SK-N-SH (cell line): ENCODE measurements around the gene VWA3B. TPM values are rescaled to one million over a fixed set of nuclear protein-coding genes. Genes with fewer than 3 reads are reported as not detected.

Experiments used
- CTCF ChIA-PET: fragments of 300-600, 350-600 bp; formaldehyde crosslinking; extraction: SDS; loops from one replicate; lab custom pipeline; 2021; lab: Yijun Ruan, JAX
- POLR2A ChIA-PET: fragments of 350-600 bp; sonication (Branson Sonifier 250); formaldehyde crosslinking; extraction: SDS; loops from one replicate; lab custom pipeline; 2020; ENCODE audit warnings: antibody characterized with exemption, inconsistent platforms; lab: Yijun Ruan, JAX
- DNase-seq: peaks from one replicate; pipeline ENCODE4 v3.0.0; 2012
- H2AFZ ChIP-seq: fragments of 200-600 bp; sonication (generic); 2 replicates; pipeline ENCODE4 v1.8.1; 2016; ENCODE audit warnings: antibody characterized with exemption, mild to moderate bottlenecking, low read depth
- H3F3A ChIP-seq: fragments of 200-600 bp; sonication (generic); replicated peaks from 2 replicates; pipeline ENCODE3; 2016; ENCODE audit warnings: antibody characterized with exemption, mild to moderate bottlenecking; ENCODE audit not compliant: insufficient read depth
- H3K27ac ChIP-seq, 2 experiments: fragments of 200-500 bp in 1 of 2; fragments of 200-600 bp in 1 of 2; sonication (Bioruptor generic) in 1 of 2; sonication (generic), shearing (Covaris generic) in 1 of 2; 2 replicates each; pipeline versions ENCODE4 v1.5.1 to v1.6.1; 2014 to 2016; ENCODE audit warnings: low read depth in 2 of 2, inconsistent platforms in 1 of 2, low read length in 1 of 2, mild to moderate bottlenecking in 1 of 2, mixed read lengths in 1 of 2
- H3K27me3 ChIP-seq: fragments of 200-600 bp; sonication (generic), shearing (Covaris generic); 2 replicates; pipeline ENCODE4 v1.6.1; 2016; ENCODE audit warnings: mixed run types; ENCODE audit not compliant: insufficient read depth
- H3K36me3 ChIP-seq, 2 experiments: fragments of 200-500 bp in 1 of 2; fragments of 200-600 bp in 1 of 2; sonication (Bioruptor generic) in 1 of 2; sonication (generic) in 1 of 2; replicated peaks in 1 of 2; 2 replicates each; pipeline versions ENCODE3 to v1.5.1; 2014 to 2016; ENCODE audit warnings: low read length in 1 of 2, mild to moderate bottlenecking in 1 of 2; ENCODE audit not compliant: insufficient read depth in 2 of 2, control insufficient read depth in 1 of 2
- H3K4me1 ChIP-seq, 2 experiments: fragments of 200-500 bp in 1 of 2; fragments of 200-600 bp in 1 of 2; sonication (Bioruptor generic) in 1 of 2; sonication (generic), shearing (Covaris generic) in 1 of 2; 2 replicates each; pipeline versions ENCODE4 v1.5.1 to v1.6.1; 2014 to 2016; ENCODE audit warnings: low read depth in 1 of 2, low read length in 1 of 2, mixed run types in 1 of 2; ENCODE audit not compliant: insufficient read depth in 2 of 2, control insufficient read depth in 1 of 2
- H3K4me2 ChIP-seq: fragments of 200-600 bp; sonication (generic), shearing (Covaris generic); 2 replicates; pipeline ENCODE4 v1.6.1; 2017; ENCODE audit warnings: mixed run types
- H3K4me3 ChIP-seq, 2 experiments: fragments of 200-500 bp in 1 of 2; fragments of 200-600 bp in 1 of 2; sonication (Bioruptor generic) in 1 of 2; sonication (generic), shearing (Covaris generic) in 1 of 2; 2 replicates each; pipeline versions ENCODE4 v1.5.1 to v1.8.1; 2014 to 2016; ENCODE audit warnings: low read depth in 2 of 2, inconsistent platforms in 1 of 2, low read length in 1 of 2, mild to moderate bottlenecking in 1 of 2, mixed read lengths in 1 of 2, moderate library complexity in 1 of 2
- H3K79me2 ChIP-seq: fragments of 200-600 bp; sonication (generic); 2 replicates; pipeline ENCODE4 v1.8.1; 2017; ENCODE audit warnings: mild to moderate bottlenecking; ENCODE audit not compliant: insufficient read depth
- H3K9ac ChIP-seq: fragments of 200-600 bp; sonication (generic); 2 replicates; pipeline ENCODE4 v1.6.1; 2017; ENCODE audit warnings: mixed run types
- H3K9me2 ChIP-seq: fragments of 200-600 bp; sonication (generic); 2 replicates; pipeline ENCODE4 v1.6.1; 2017; ENCODE audit warnings: mixed run types
- H3K9me3 ChIP-seq: fragments of 200-600 bp; sonication (generic); 2 replicates; pipeline ENCODE4 v1.6.1; 2017; ENCODE audit warnings: mixed run types, mild to moderate bottlenecking, moderate library complexity
- H4K20me1 ChIP-seq: fragments of 200-600 bp; sonication (generic); 2 replicates; pipeline ENCODE4 v1.6.1; 2017; ENCODE audit warnings: mild to moderate bottlenecking, mixed run types; ENCODE audit not compliant: insufficient read depth
- EZH2phosphoT487 ChIP-seq: fragments of 200-600 bp; sonication (generic); IDR thresholded peaks from 2 replicates; pipeline ENCODE4 v1.6.1; 2017; ENCODE audit warnings: low read depth, mixed run types, mild to moderate bottlenecking, antibody characterized with exemption, moderate library complexity, borderline replicate concordance
- FOSL2 ChIP-seq: IDR thresholded peaks from 2 replicates; pipeline ENCODE4 v1.4.0; 2012; ENCODE audit warnings: low read depth, mild to moderate bottlenecking, moderate library complexity, borderline replicate concordance
- FOXJ3 ChIP-seq: sonication (generic); formaldehyde crosslinking; IDR thresholded peaks from 2 replicates; pipeline ENCODE4 v1.5.1; 2020; ENCODE audit warnings: mild to moderate bottlenecking, missing genetic modification reagents
- FOXM1 ChIP-seq: IDR thresholded peaks from 2 replicates; pipeline ENCODE4 v1.4.0; 2012; ENCODE audit warnings: low read depth, mild to moderate bottlenecking
- GABPA ChIP-seq: IDR thresholded peaks from 2 replicates; pipeline ENCODE4 v1.4.0; 2012; ENCODE audit warnings: low read depth, mild to moderate bottlenecking
- JUND ChIP-seq: IDR thresholded peaks from 2 replicates; pipeline ENCODE4 v1.4.0; 2012
- MEF2A ChIP-seq: IDR thresholded peaks from 2 replicates; pipeline ENCODE4 v1.4.0; 2012; ENCODE audit warnings: low read depth, borderline replicate concordance
- MXI1 ChIP-seq: IDR thresholded peaks from 2 replicates; pipeline ENCODE4 v1.6.1; 2012; ENCODE audit warnings: mild to moderate bottlenecking, low read depth, low read length, improper control_type of control experiment
- NRF1 ChIP-seq: IDR thresholded peaks from 2 replicates; pipeline ENCODE4 v1.6.1; 2012; ENCODE audit warnings: low read depth, mild to moderate bottlenecking, low read length
- POLR2AphosphoS5 ChIP-seq: IDR thresholded peaks from 2 replicates; pipeline ENCODE4 v1.6.1; 2012; ENCODE audit warnings: low read depth, low read length
- RAD21 ChIP-seq: IDR thresholded peaks from 2 replicates; pipeline ENCODE4 v1.6.1; 2012; ENCODE audit warnings: mild to moderate bottlenecking, low read length
- RXRA ChIP-seq: IDR thresholded peaks from 2 replicates; pipeline ENCODE4 v1.4.0; 2012; ENCODE audit warnings: low read depth, mild to moderate bottlenecking, borderline replicate concordance
- SIN3A ChIP-seq: IDR thresholded peaks from 2 replicates; pipeline ENCODE4 v1.6.1; 2012; ENCODE audit warnings: low read depth, mild to moderate bottlenecking, low read length, moderate library complexity, borderline replicate concordance
- SMC3 ChIP-seq: IDR thresholded peaks from 2 replicates; pipeline ENCODE4 v1.6.1; 2012; ENCODE audit warnings: low read depth, low read length, improper control_type of control experiment
- YY1 ChIP-seq: IDR thresholded peaks from 2 replicates; pipeline ENCODE4 v1.4.0; 2012; ENCODE audit warnings: low read depth, mild to moderate bottlenecking
- WGBS: methylation state at CpG from one replicate; pipeline ENCODE4 v1.1.6; 2017; ENCODE audit warnings: low lambda C conversion rate; 5-methylcytosine and 5-hydroxymethylcytosine counted together
- polyA plus RNA-seq, 3 experiments: library from polyadenylated mRNA; depleted of rRNA; stranded (reverse); fragments of >200 nt; gene quantifications; 2 replicates each; pipeline ENCODE4 v1.2.3, GENCODE V29; 2012
- TF ChIP-seq, protein P1 (sequence below): IDR thresholded peaks from 2 replicates; pipeline ENCODE4 v1.4.0; 2012; ENCODE audit warnings: low read depth, borderline replicate concordance
- TF ChIP-seq, protein P2 (sequence below): fragments of 150-350 bp; IDR thresholded peaks from 2 replicates; pipeline ENCODE4 v1.6.1; 2016; ENCODE audit warnings: mild to moderate bottlenecking, low read depth, low read length
- TF ChIP-seq, protein P3 (sequence below): IDR thresholded peaks from 2 replicates; pipeline ENCODE4 v1.6.1; 2012; ENCODE audit warnings: mild to moderate bottlenecking, low read depth, low read length, moderate library complexity
- TF ChIP-seq, protein P4 (sequence below): IDR thresholded peaks from 2 replicates; pipeline ENCODE4; 2012
- TF ChIP-seq, protein P5 (sequence below): fragments of 200-600 bp; sonication (generic); IDR thresholded peaks from 2 replicates; pipeline ENCODE4 v1.6.1; 2017; ENCODE audit warnings: antibody characterized with exemption, mild to moderate bottlenecking, moderate library complexity

VWA3B gene
- polyA plus RNA-seq, 1 of the 3 experiments (the other 2 are of a cell fraction) = not detected

DNA sequence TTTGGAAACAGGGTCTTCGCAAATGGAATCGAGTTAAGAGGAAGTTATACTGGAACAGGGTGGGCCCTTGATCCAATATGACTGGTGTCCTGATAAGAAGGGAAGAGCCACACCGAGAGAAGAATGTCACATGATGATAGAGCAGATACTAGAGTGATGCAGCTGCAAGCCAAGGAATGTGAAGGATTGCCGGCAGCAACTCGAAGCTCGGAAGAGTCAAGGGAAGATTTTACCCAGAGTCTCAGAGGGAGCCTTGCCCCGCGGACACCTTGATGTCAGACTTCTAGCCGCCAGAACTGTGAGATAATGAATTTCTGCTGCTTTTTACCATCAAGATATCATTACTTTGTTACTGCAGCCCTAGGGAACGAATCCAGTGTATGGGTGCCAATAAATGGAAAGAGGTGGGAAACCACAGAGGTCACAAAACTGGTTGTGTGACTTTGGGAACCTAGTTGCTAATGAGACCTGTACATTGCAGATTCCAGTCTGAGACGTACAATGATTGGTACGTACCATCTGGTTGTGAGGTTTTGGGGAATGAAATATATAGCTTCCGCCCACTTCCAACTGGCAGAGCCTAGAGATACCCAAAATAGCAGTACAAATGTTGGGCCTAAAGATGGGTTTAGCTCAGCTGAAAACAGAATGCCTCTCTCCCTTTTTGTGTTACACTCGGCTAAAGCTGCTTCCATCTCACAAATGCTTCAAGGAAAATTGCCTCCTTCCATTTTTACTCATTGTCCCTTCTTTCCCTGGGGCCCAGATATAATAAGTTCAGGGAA lies 28.6 kb upstream of the VWA3B start:
- no peak for DNase-seq
- Histone ChIP-seq H3K4me3 (no peak overlapping the region), H3F3A (no peaks in the 10 kb centered on the region), H3K4me2 (no peak overlapping the region), H3K9me3 (no peaks in the 10 kb centered on the region), H3K9ac (no peak overlapping the region), H3K27me3 (no peaks in the 10 kb centered on the region), H4K20me1 (no peaks in the 10 kb centered on the region), H3K79me2 (no peaks in the 10 kb centered on the region), H3K4me1 (no peaks in the 10 kb centered on the region), H3K36me3 (no peaks in the 10 kb centered on the region), H3K9me2 (no peaks in the 10 kb centered on the region)
- WGBS = 65% methylated on average over 14 of the region's 14 CpGs
- POLR2A ChIA-PET = no interaction called here
- TF ChIP-seq SMC3 (no peak), JUND (no peak), YY1 (no peak), GABPA (no peak), FOXJ3 (no peak), SIN3A (no peak), MXI1 (no peak), RAD21 (no peak), NRF1 (no peak), MEF2A (no peak), FOSL2 (no peak), EZH2phosphoT487 (no peak), RXRA (no peak), POLR2AphosphoS5 (no peak), FOXM1 (no peak)
- TF ChIP-seq, protein P1, sequence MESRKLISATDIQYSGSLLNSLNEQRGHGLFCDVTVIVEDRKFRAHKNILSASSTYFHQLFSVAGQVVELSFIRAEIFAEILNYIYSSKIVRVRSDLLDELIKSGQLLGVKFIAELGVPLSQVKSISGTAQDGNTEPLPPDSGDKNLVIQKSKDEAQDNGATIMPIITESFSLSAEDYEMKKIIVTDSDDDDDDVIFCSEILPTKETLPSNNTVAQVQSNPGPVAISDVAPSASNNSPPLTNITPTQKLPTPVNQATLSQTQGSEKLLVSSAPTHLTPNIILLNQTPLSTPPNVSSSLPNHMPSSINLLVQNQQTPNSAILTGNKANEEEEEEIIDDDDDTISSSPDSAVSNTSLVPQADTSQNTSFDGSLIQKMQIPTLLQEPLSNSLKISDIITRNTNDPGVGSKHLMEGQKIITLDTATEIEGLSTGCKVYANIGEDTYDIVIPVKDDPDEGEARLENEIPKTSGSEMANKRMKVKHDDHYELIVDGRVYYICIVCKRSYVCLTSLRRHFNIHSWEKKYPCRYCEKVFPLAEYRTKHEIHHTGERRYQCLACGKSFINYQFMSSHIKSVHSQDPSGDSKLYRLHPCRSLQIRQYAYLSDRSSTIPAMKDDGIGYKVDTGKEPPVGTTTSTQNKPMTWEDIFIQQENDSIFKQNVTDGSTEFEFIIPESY = no peak
- TF ChIP-seq, protein P2, sequence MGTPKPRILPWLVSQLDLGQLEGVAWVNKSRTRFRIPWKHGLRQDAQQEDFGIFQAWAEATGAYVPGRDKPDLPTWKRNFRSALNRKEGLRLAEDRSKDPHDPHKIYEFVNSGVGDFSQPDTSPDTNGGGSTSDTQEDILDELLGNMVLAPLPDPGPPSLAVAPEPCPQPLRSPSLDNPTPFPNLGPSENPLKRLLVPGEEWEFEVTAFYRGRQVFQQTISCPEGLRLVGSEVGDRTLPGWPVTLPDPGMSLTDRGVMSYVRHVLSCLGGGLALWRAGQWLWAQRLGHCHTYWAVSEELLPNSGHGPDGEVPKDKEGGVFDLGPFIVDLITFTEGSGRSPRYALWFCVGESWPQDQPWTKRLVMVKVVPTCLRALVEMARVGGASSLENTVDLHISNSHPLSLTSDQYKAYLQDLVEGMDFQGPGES = no peak
- TF ChIP-seq, protein P3, sequence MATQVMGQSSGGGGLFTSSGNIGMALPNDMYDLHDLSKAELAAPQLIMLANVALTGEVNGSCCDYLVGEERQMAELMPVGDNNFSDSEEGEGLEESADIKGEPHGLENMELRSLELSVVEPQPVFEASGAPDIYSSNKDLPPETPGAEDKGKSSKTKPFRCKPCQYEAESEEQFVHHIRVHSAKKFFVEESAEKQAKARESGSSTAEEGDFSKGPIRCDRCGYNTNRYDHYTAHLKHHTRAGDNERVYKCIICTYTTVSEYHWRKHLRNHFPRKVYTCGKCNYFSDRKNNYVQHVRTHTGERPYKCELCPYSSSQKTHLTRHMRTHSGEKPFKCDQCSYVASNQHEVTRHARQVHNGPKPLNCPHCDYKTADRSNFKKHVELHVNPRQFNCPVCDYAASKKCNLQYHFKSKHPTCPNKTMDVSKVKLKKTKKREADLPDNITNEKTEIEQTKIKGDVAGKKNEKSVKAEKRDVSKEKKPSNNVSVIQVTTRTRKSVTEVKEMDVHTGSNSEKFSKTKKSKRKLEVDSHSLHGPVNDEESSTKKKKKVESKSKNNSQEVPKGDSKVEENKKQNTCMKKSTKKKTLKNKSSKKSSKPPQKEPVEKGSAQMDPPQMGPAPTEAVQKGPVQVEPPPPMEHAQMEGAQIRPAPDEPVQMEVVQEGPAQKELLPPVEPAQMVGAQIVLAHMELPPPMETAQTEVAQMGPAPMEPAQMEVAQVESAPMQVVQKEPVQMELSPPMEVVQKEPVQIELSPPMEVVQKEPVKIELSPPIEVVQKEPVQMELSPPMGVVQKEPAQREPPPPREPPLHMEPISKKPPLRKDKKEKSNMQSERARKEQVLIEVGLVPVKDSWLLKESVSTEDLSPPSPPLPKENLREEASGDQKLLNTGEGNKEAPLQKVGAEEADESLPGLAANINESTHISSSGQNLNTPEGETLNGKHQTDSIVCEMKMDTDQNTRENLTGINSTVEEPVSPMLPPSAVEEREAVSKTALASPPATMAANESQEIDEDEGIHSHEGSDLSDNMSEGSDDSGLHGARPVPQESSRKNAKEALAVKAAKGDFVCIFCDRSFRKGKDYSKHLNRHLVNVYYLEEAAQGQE = no peak
- TF ChIP-seq, protein P4, sequence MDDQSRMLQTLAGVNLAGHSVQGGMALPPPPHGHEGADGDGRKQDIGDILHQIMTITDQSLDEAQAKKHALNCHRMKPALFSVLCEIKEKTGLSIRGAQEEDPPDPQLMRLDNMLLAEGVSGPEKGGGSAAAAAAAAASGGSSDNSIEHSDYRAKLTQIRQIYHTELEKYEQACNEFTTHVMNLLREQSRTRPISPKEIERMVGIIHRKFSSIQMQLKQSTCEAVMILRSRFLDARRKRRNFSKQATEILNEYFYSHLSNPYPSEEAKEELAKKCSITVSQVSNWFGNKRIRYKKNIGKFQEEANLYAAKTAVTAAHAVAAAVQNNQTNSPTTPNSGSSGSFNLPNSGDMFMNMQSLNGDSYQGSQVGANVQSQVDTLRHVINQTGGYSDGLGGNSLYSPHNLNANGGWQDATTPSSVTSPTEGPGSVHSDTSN = no peak
- TF ChIP-seq, protein P5, sequence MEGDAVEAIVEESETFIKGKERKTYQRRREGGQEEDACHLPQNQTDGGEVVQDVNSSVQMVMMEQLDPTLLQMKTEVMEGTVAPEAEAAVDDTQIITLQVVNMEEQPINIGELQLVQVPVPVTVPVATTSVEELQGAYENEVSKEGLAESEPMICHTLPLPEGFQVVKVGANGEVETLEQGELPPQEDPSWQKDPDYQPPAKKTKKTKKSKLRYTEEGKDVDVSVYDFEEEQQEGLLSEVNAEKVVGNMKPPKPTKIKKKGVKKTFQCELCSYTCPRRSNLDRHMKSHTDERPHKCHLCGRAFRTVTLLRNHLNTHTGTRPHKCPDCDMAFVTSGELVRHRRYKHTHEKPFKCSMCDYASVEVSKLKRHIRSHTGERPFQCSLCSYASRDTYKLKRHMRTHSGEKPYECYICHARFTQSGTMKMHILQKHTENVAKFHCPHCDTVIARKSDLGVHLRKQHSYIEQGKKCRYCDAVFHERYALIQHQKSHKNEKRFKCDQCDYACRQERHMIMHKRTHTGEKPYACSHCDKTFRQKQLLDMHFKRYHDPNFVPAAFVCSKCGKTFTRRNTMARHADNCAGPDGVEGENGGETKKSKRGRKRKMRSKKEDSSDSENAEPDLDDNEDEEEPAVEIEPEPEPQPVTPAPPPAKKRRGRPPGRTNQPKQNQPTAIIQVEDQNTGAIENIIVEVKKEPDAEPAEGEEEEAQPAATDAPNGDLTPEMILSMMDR = no peak
- TF ChIP-seq, all 33 proteins: peak for 0
- Histone ChIP-seq H3K27ac (no peak overlapping the region), H2AFZ (no peak overlapping the region)
- CTCF ChIA-PET = interaction anchor here (1.2 kb wide), 1 partner anchor 349 kb away, joined by 3 read pairs; no protein-coding TSS in a partner anchor
